WI38 (cell line): ENCODE results near the gene MELTF.

Source experiments
- H3K4me3 ChIP-seq: 2 replicates; pipeline ENCODE4 v1.5.1; 2011; ENCODE audit warnings: low read depth, mild to moderate bottlenecking, control low read depth, low read length
- CTCF ChIP-seq: IDR thresholded peaks from 2 replicates; pipeline ENCODE4 v1.5.1; 2012; ENCODE audit warnings: low read depth, mild to moderate bottlenecking, control low read depth, low read length

Gene MELTF

DNA sequence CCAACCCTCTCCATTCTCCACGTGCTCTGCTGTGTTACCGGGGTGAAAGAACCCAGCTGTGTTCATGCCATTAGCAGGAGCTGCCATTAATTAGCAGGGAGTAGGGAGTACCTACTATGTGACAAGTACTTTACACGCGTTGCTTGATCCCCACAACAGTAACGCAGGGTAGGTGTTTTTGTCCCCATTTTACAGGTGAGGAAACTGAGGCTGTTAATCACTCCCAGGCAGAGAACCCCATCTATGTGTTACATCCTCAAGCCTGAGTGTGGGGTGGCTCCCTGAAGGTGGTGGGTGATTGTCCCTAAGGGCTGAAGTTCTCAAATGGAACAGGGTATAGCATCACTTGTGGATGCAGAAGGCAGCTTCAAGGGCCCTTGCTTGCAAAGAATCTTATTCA lies 22.8 kb downstream of the MELTF start:
- TF ChIP-seq CTCF = no peak
- H3K4me3 ChIP-seq = no peak overlapping the region

DNA sequence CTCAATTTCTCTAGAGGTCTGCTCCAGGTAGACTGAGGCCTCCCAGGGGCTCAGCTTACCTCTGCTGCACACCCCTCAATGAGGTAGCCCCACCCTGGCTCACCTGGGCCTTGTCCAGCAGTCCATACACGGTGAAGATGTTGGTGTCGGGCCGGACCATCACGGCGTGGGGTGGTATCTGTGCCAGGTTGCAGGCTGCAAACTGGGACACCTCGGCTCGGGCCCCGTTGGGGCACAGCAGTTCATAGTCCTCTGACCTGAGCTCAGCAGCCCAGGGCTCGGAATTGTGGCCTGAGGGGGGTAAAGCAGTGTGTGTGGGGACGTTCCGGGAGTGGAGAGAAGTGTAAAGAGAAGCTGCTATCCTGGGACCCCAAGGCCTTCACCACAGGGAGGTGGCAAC lies 23.2 kb downstream of the MELTF start:
- no peak for TF ChIP-seq CTCF
- no peak overlapping the region for H3K4me3 ChIP-seq

- H3K4me3 ChIP-seq = peak overlapping the region; percentile 54
- no peak for TF ChIP-seq CTCF
Observed at GRCh38 chr3:197003461-197004385, 25.9 kb downstream of the MELTF start.

- peak; percentile 53; the same call in 1 of the 2 replicates for TF ChIP-seq CTCF
- H3K4me3 ChIP-seq = peak overlapping the region; percentile 54
Observed at GRCh38 chr3:197002701-197003454, 26.7 kb downstream of the MELTF start.

DNA sequence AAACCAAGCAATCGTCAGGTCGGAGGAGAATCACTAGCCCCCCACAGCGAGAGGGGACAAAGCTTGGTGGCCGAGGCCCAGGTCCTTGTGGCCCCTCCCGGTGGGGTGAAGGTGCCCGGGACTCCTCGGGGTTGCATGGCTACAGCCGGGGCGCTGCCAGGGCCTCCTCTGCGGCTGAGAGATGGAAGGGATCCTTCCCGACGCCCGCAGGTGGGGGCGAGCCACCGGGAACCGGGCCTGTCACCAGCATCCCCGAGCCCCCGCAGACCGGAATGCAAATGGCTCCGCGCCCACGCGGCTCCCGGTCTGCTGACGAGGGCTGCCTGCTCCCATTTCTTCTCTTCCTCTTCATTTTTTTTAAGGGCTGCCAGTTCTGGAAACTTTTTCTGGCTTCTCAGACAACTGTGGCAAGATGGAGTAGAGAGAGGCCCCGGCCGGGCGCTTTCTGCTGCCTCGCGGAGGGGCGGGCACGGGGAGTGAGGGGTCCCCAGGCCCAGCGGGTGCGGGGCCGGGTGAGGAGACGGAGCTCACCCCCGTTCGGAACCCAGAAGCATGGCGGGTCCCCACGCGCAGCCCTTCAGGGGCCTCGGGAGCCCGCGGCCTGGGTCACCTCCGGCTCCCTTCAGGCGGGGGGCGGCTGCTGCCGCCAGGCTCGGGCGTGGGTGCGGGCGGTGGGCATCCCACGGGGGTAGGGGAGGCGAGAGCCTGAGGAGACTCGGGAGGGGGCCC lies 27.5 kb downstream of the MELTF start:
- TF ChIP-seq CTCF = no peak
- peak overlapping the region; percentile 45 for H3K4me3 ChIP-seq

GRCh38 chr3:197001106-197001971 lies 28.3 kb downstream of the MELTF start:
- H3K4me3 ChIP-seq = no peak overlapping the region

More at GRCh38 chr3:197001106-197001971, 28.3 kb downstream of the MELTF start:
- no peak for TF ChIP-seq CTCF
